DOHH2 (cell line): ENCODE results near the gene FTO.

Source experiments
- H3F3A ChIP-seq: fragments of 200-600 bp; sonication (generic), shearing (Covaris generic); 2 replicates; pipeline ENCODE4 v1.6.0; 2016; ENCODE audit warnings: antibody characterized with exemption, mild to moderate bottlenecking; ENCODE audit not compliant: control insufficient read depth, insufficient read depth
- H3K27ac ChIP-seq: fragments of 200-600 bp; sonication (generic); 2 replicates; pipeline ENCODE4 v1.5.1; 2014; ENCODE audit warnings: low read depth, mild to moderate bottlenecking, low read length, moderate library complexity
- H3K27me3 ChIP-seq: fragments of 200-600 bp; sonication (generic); 2 replicates; pipeline ENCODE4 v1.6.1; 2014; ENCODE audit warnings: mild to moderate bottlenecking, low read length, mixed read lengths; ENCODE audit not compliant: control insufficient read depth
- H3K36me3 ChIP-seq: fragments of 200-600 bp; sonication (generic); 2 replicates; pipeline ENCODE4 v1.6.1; 2014; ENCODE audit warnings: mild to moderate bottlenecking, low read length, moderate library complexity, mixed read lengths; ENCODE audit not compliant: control insufficient read depth
- H3K4me1 ChIP-seq: fragments of 200-600 bp; sonication (generic); 2 replicates; pipeline ENCODE4 v1.6.1; 2014; ENCODE audit warnings: mild to moderate bottlenecking, low read length, mixed read lengths; ENCODE audit not compliant: control insufficient read depth
- H3K4me2 ChIP-seq: fragments of 200-600 bp; sonication (generic); 2 replicates; pipeline ENCODE4 v1.6.0; 2014; ENCODE audit warnings: mild to moderate bottlenecking, low read length, moderate library complexity
- H3K4me3 ChIP-seq: fragments of 200-600 bp; sonication (generic); 2 replicates; pipeline ENCODE4 v1.5.1; 2014; ENCODE audit warnings: mild to moderate bottlenecking, low read length, mixed read lengths
- H3K79me2 ChIP-seq: fragments of 200-600 bp; sonication (generic); 2 replicates; pipeline ENCODE4 v1.6.1; 2014; ENCODE audit warnings: mild to moderate bottlenecking, low read length, mixed read lengths; ENCODE audit not compliant: control insufficient read depth
- H3K9me2 ChIP-seq: fragments of 200-600 bp; sonication (generic); replicated peaks from 2 replicates; pipeline ENCODE4 v1.6.1; 2014; ENCODE audit warnings: mild to moderate bottlenecking, low read length, mixed read lengths; ENCODE audit not compliant: control insufficient read depth
- H3K9me3 ChIP-seq: fragments of 200-600 bp; sonication (generic); 2 replicates; pipeline ENCODE4 v1.6.1; 2014; ENCODE audit warnings: antibody characterized with exemption, low read length, mixed read lengths; ENCODE audit not compliant: control insufficient read depth, insufficient read depth
- H4K20me1 ChIP-seq: fragments of 200-600 bp; sonication (generic); 2 replicates; pipeline ENCODE4 v1.6.0; 2014; ENCODE audit warnings: low read depth, mild to moderate bottlenecking, antibody characterized with exemption, low read length, moderate library complexity; ENCODE audit not compliant: control insufficient read depth, insufficient read depth
- EZH2phosphoT487 ChIP-seq: fragments of 200-600 bp; sonication (generic); IDR thresholded peaks from 2 replicates; pipeline ENCODE4 v1.6.1; 2017; ENCODE audit warnings: borderline replicate concordance, mild to moderate bottlenecking, antibody characterized with exemption, low read length, moderate library complexity, mixed read lengths
- TF ChIP-seq, protein P1 (sequence below): fragments of 200-600 bp; sonication (generic); IDR thresholded peaks from one replicate; pipeline ENCODE4 v1.5.1; 2014; ENCODE audit warnings: antibody characterized with exemption, mild to moderate bottlenecking, low read depth, low read length; ENCODE audit not compliant: poor library complexity, severe bottlenecking

Gene FTO

GRCh38 chr16:54063279-54063773 is 359.4 kb downstream of the FTO start:
- H3K9me3 ChIP-seq: no peaks in the 10 kb centered on the region
- TF ChIP-seq EZH2phosphoT487: no peak
- TF ChIP-seq, protein P1, sequence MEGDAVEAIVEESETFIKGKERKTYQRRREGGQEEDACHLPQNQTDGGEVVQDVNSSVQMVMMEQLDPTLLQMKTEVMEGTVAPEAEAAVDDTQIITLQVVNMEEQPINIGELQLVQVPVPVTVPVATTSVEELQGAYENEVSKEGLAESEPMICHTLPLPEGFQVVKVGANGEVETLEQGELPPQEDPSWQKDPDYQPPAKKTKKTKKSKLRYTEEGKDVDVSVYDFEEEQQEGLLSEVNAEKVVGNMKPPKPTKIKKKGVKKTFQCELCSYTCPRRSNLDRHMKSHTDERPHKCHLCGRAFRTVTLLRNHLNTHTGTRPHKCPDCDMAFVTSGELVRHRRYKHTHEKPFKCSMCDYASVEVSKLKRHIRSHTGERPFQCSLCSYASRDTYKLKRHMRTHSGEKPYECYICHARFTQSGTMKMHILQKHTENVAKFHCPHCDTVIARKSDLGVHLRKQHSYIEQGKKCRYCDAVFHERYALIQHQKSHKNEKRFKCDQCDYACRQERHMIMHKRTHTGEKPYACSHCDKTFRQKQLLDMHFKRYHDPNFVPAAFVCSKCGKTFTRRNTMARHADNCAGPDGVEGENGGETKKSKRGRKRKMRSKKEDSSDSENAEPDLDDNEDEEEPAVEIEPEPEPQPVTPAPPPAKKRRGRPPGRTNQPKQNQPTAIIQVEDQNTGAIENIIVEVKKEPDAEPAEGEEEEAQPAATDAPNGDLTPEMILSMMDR: no peak
- H3K36me3 ChIP-seq: no peaks in the 10 kb centered on the region
- H3K4me2 ChIP-seq: no peak overlapping the region
- H3K79me2 ChIP-seq: no peaks in the 10 kb centered on the region
- H3K4me3 ChIP-seq: no peak overlapping the region
- H3K9me2 ChIP-seq: no peaks in the 10 kb centered on the region
- no peaks in the 10 kb centered on the region for H4K20me1 ChIP-seq
- no peaks in the 10 kb centered on the region for H3F3A ChIP-seq
- no peak overlapping the region for H3K27ac ChIP-seq
- no peaks in the 10 kb centered on the region for H3K27me3 ChIP-seq
- no peaks in the 10 kb centered on the region for H3K4me1 ChIP-seq

DNA sequence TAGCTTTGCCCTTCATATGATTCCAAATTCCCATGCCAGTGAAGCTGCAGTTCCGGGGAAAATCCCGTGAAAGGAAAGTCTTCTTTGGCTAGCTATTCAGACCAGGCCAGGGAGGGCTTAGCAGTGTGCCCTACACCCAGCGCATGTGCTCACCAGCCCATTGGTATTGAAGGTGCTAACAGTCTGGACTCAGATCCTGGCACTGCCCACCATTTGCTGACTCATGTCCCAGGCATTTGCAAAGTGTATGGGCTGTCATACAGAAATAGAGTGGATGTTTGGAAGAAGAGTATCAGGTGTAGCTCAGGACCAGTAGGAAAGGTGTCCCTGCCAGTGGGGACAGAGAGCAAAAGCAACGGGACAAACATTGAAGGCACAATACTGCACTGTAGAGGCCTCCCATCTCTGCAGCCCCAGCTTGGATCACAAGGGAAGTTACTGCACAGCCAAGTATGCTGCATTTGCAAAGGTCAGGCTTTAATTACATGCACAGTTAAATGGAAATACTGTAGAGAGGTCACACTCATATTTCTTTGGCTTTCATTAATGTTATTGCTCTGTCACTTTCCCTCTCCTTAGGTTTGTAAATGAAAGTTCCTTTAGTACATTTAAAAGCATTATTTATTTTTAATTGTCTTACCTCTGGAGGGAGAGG is 362.6 kb downstream of the FTO start:
- no peak overlapping the region for H3K4me2 ChIP-seq
- H3K4me1 ChIP-seq: 0 out of 2 replicates have a peak, but pooled peaks cover 3% of the 10 kb centered on the region
- H3F3A ChIP-seq: no peaks in the 10 kb centered on the region
- TF ChIP-seq, protein P1: no peak
- no peak for TF ChIP-seq EZH2phosphoT487
- no peak overlapping the region for H3K4me3 ChIP-seq
- no peaks in the 10 kb centered on the region for H4K20me1 ChIP-seq
- no peaks in the 10 kb centered on the region for H3K9me3 ChIP-seq
- H3K9me2 ChIP-seq: no peaks in the 10 kb centered on the region
- H3K79me2 ChIP-seq: no peaks in the 10 kb centered on the region
- no peak overlapping the region for H3K27ac ChIP-seq
- H3K36me3 ChIP-seq: no peaks in the 10 kb centered on the region
- H3K27me3 ChIP-seq: no peaks in the 10 kb centered on the region

DNA sequence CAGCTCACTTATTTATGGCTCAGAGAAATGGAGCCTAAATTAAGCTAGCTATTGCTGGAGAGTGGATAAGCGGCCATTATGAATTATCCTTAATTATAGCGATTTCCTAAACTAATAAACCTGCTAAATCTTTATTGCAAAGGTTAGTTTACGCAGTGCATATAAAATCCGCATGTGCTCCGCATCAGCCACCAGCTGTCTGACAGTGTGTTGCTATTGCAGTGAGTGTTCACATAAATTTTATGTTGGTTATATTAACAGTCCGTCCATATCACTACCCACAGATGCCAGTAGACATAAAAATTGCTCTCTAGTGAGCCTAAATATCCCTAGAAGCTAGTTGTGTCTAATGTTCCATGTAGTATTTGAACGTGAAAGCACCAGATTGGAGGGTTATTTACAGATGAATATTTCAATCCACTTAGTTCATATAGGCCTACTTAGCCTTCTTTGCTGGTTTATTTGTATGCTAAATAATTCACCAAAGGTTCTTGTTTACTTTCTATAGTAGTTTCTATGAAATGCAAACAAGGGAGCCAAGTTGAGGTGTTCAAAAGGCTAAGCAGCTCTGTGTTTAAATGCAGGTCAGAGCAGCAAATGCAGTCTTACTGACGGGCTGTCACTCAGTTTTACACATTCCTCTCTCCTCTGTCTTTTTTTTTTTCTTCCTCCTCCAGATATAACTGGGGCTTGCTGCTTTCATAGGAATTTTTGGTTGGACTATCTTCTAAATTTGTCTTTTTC is 363.5 kb downstream of the FTO start:
- Histone ChIP-seq H3K9me3 (no peaks in the 10 kb centered on the region), H3K27me3 (no peaks in the 10 kb centered on the region), H3K4me1 (0 out of 2 replicates have a peak, but pooled peaks cover 3% of the 10 kb centered on the region), H4K20me1 (no peaks in the 10 kb centered on the region), H3K4me2 (no peak overlapping the region), H3K9me2 (no peaks in the 10 kb centered on the region), H3K27ac (no peak overlapping the region), H3K79me2 (no peaks in the 10 kb centered on the region), H3F3A (no peaks in the 10 kb centered on the region), H3K36me3 (no peaks in the 10 kb centered on the region), H3K4me3 (no peak overlapping the region)
- TF ChIP-seq, protein P1: no peak
